Measurements from ENCODE around the gene CBL.

Gene CBL

DNA sequence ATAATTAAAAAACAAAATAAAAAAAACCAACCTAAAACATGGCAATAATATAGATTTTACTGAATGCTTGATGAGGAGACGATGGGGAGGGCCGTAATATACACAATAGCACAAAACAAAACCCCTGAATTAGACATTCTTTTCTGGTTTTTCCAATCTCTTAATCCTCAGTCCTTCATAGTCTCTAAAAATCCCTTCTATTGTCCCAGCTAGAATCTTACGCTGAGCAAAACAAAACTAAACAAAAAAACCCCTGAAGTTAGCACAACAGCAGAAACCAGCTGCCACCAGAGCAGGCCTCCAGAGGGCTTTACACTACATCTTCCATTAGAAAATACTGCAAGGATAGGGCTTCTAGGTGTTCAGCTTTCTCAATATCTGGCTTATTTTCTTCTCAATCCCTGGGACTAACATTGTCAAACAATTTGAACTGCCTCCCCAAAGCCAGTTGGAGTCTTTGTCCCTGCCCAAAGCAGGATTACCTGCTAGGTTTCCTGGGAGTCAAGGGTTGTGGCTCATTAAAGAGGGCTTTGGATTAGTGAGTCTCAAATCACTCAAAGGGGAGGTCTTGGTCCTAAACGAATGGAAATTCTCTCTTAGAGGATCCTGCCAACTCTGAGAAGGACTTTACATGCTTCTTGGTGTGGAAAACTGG, 126.1 kb downstream of the CBL start:
- Histone ChIP-seq H3K9me3 (ENCODE audit: low read length) (no peaks in the 10 kb centered on the region), H3K36me3 (ENCODE audit: insufficient read depth, low read length) (peaks cover 8% of the 10 kb centered on the region), H2AFZ (ENCODE audit: low read depth, low read length) (peak overlapping the region; percentile 5), H3K4me1 (ENCODE audit: insufficient read depth, low read length) (peaks cover 23% of the 10 kb centered on the region), H3K4me3 (ENCODE audit: low read length) (no peak overlapping the region), H3K27me3 (ENCODE audit: insufficient read depth, low read length) (peaks cover 3% of the 10 kb centered on the region)

DNA sequence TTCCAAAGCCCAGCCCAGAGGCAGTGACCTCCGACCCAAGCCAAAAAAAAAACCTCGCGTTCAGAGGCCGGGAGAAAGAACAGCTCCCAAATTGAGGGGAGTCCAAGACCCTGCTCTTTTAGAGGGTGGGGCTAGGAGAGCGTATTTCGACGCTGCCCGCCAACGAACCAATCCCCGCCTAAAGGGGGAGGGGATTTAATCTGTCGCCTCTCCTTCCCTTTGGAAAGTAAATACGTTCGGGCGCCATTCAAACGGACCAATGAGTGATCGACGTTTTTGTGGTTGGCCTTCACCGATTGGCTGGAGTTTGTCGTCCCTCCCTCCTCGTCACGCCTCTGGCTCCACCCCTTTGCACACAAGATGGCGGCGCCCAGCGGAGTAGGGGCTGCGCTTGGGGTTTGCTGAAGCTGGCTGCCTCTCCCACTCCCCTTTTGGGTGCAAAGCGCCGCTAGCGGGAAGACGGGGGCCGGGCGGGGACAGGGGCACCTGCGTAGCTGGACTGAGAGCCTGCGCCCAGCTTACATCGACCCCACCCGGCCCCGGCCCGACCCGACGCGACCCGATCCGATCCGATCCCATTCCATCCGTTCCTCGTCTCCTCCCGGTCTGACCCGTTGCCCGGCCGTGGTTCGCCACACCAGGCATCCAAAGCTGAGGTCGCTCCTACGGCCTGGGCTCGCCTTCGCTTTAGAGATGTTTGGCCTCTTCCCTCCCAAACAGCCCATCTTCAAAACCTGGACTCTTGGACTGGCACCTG, 128.2 kb downstream of the CBL start, which contains the start of gene RNF26:
TSS of gene RNF26 (plus strand) at position 354 of the 757 bp plus-strand sequence. CDS start 596 bp downstream, outside the sequence.
- H3K27me3 ChIP-seq (ENCODE audit: insufficient read depth, low read length): peaks cover 3% of the 10 kb centered on the region
- H2AFZ ChIP-seq (ENCODE audit: low read depth, low read length): peak within 1 kb of the TSS; percentile 89
- peaks cover 32% of the 10 kb centered on the region for H3K4me1 ChIP-seq (ENCODE audit: insufficient read depth, low read length)
- peaks cover 8% of the 10 kb centered on the region for H3K36me3 ChIP-seq (ENCODE audit: insufficient read depth, low read length)
- peak within 1 kb of the TSS; percentile 87 for H3K4me3 ChIP-seq (ENCODE audit: low read length)
- H3K9me3 ChIP-seq (ENCODE audit: low read length): no peaks in the 10 kb centered on the region

DNA sequence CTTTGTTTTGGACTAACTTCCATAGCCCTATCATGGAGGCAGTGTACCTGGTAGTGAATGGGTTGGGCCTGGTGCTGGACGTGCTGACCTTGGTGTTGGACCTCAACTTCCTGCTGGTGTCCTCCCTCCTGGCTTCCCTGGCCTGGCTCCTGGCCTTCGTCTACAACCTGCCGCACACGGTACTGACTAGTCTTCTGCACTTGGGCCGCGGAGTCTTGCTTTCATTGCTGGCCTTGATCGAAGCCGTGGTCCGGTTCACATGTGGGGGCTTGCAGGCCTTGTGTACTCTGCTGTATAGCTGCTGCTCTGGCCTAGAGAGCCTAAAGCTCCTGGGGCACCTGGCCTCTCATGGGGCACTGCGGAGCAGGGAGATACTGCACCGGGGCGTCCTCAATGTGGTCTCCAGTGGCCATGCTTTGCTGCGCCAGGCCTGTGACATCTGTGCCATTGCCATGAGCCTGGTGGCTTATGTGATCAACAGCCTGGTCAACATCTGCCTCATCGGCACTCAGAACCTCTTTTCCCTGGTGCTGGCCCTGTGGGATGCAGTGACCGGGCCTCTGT, 129.0 kb downstream of the CBL start:
- no peak overlapping the region for H2AFZ ChIP-seq (ENCODE audit: low read depth, low read length)
- H3K4me3 ChIP-seq (ENCODE audit: low read length): peak overlapping the region; percentile 87
- no peaks in the 10 kb centered on the region for H3K9me3 ChIP-seq (ENCODE audit: low read length)
- H3K27me3 ChIP-seq (ENCODE audit: insufficient read depth, low read length): peaks cover 6% of the 10 kb centered on the region
- peaks cover 8% of the 10 kb centered on the region for H3K36me3 ChIP-seq (ENCODE audit: insufficient read depth, low read length)
- H3K4me1 ChIP-seq (ENCODE audit: insufficient read depth, low read length): peaks cover 33% of the 10 kb centered on the region

DNA sequence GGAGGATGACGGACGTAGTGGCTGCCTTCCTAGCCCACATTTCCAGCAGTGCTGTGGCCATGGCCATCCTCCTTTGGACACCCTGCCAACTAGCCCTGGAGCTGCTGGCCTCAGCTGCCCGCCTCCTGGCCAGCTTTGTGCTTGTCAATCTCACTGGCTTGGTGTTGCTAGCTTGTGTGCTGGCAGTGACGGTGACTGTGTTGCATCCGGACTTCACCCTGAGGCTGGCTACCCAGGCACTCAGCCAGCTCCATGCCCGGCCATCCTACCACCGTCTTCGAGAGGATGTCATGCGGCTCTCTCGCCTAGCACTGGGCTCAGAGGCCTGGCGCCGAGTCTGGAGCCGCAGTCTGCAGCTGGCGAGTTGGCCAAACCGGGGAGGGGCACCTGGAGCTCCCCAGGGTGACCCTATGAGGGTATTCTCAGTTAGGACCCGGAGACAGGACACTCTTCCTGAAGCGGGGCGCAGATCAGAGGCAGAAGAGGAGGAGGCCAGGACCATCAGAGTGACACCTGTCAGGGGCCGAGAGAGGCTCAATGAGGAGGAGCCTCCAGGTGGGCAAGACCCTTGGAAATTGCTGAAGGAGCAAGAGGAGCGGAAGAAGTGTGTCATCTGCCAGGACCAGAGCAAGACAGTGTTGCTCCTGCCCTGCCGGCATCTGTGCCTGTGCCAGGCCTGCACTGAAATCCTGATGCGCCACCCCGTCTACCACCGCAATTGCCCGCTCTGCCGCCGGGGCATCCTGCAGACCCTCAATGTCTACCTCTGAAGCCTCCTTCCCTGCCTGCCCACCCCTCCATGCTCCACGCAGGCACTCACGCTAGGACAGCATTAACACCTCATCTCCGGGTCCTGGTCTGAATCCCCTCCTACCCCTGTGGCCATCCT, 129.8 kb downstream of the CBL start:
- no peaks in the 10 kb centered on the region for H3K9me3 ChIP-seq (ENCODE audit: low read length)
- peak overlapping the region; percentile 87 for H3K4me3 ChIP-seq (ENCODE audit: low read length)
- peaks cover 37% of the 10 kb centered on the region for H3K4me1 ChIP-seq (ENCODE audit: insufficient read depth, low read length)
- no peak overlapping the region for H2AFZ ChIP-seq (ENCODE audit: low read depth, low read length)
- peaks cover 8% of the 10 kb centered on the region for H3K36me3 ChIP-seq (ENCODE audit: insufficient read depth, low read length)
- H3K27me3 ChIP-seq (ENCODE audit: insufficient read depth, low read length): peaks cover 7% of the 10 kb centered on the region

DNA sequence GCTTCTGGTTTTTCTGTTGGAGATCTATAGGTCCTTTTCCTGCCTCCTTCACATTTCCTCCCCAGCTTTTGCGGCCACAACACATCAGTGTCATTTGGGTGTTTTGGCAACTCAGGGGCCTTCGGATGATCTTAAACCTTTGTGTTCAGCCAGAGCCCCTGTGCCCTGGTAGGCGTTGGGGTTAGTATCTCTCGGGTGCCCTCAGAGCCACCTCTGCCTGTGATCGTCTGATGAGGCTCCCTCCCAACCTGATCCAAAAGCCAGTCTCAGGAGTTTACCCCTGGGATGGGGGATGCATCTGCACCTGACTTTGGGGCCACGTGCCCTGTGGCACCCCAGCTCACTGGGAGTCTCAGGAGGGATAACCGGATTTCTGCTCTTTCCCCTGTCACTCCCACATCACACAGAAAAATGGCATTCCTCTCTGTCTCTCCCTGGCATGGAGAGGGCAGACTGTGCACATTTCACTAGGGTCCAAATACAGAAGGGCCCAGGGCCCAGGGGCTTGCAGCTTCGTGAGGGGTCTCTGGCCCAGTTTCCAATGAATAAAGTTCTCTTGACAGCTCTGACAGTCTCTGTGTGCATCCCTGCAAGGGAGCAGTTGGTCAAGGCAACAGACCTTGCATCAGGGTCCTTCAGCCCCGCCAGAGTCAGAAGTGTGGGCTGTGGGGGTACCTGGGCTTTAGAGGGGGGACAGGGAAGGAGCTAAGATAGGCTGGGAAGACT, 130.8 kb downstream of the CBL start:
- peaks cover 8% of the 10 kb centered on the region for H3K36me3 ChIP-seq (ENCODE audit: insufficient read depth, low read length)
- H3K27me3 ChIP-seq (ENCODE audit: insufficient read depth, low read length): peaks cover 17% of the 10 kb centered on the region
- H3K4me3 ChIP-seq (ENCODE audit: low read length): no peak overlapping the region
- no peaks in the 10 kb centered on the region for H3K9me3 ChIP-seq (ENCODE audit: low read length)
- peaks cover 44% of the 10 kb centered on the region for H3K4me1 ChIP-seq (ENCODE audit: insufficient read depth, low read length)
- no peak overlapping the region for H2AFZ ChIP-seq (ENCODE audit: low read depth, low read length)

DNA sequence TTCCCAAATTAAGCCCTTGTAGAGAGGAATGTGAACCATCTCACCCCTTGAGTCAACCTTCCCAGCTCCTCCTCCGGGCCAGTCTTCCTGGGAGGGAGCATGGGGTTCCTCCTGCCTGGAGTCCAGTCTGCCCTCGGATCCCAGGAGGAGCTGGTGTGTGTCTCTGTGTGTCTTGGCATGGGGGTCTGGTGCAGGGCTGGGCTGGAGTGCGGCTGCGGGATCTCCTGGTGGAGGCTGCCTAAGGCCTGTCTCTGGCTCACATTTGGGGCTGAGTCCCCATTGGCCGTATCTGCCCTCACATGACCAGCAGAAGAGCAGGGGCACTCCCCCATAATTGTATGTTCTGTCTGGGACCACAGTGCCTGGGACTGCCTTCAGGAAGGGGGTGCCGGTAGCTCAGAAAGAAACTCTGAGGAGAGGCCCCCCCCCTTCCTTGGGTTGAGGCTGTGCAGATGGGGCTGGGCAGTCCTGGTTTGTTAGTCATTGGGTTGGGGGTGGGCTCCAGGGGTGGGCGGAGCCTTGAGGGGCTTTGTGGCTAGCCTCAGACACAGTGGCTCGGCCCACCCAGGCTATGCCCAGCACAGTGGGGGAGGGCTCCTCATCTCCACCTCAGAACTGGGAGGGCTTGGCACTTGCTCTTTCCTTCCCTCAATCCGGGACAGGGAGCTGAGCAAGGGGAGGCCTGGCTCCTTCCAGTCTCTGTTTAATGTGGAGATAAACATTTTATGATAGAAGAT, 131.6 kb downstream of the CBL start:
- Histone ChIP-seq H3K36me3 (ENCODE audit: insufficient read depth, low read length) (peaks cover 8% of the 10 kb centered on the region), H3K4me1 (ENCODE audit: insufficient read depth, low read length) (peaks cover 44% of the 10 kb centered on the region), H3K4me3 (ENCODE audit: low read length) (no peak overlapping the region), H2AFZ (ENCODE audit: low read depth, low read length) (no peak overlapping the region), H3K27me3 (ENCODE audit: insufficient read depth, low read length) (peaks cover 26% of the 10 kb centered on the region), H3K9me3 (ENCODE audit: low read length) (no peaks in the 10 kb centered on the region)

DNA sequence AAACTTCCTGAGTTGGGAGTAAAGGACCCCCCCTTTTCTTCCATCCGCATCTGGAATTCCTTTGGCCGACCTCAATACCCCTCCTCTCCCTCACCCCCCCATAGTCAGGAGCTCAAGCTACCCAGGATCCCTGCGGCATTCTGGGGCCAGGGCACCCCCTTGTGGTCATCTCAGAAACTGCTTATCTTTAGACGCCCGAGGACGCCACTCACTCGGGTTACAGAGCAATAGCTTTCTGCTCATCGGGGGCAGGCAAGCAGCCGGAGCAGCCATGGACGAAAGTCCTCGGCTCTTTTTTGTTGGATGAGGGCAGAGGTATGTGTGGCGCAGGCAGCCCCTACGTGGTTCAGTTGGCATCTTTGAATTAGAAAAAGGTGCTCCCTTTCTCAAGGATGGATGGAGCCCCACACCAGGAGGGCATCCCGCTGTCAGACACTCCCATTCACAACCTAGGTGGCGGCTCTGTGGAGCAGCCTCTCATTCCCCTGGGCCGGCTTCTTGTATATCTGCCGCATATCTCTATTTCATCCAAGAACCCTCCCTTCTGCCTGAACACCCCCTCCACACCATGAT, 132.3 kb downstream of the CBL start:
- Histone ChIP-seq H3K36me3 (ENCODE audit: insufficient read depth, low read length) (peaks cover 8% of the 10 kb centered on the region), H2AFZ (ENCODE audit: low read depth, low read length) (no peak overlapping the region), H3K4me3 (ENCODE audit: low read length) (no peak overlapping the region), H3K27me3 (ENCODE audit: insufficient read depth, low read length) (peaks cover 27% of the 10 kb centered on the region), H3K4me1 (ENCODE audit: insufficient read depth, low read length) (peaks cover 44% of the 10 kb centered on the region), H3K9me3 (ENCODE audit: low read length) (no peaks in the 10 kb centered on the region)

DNA sequence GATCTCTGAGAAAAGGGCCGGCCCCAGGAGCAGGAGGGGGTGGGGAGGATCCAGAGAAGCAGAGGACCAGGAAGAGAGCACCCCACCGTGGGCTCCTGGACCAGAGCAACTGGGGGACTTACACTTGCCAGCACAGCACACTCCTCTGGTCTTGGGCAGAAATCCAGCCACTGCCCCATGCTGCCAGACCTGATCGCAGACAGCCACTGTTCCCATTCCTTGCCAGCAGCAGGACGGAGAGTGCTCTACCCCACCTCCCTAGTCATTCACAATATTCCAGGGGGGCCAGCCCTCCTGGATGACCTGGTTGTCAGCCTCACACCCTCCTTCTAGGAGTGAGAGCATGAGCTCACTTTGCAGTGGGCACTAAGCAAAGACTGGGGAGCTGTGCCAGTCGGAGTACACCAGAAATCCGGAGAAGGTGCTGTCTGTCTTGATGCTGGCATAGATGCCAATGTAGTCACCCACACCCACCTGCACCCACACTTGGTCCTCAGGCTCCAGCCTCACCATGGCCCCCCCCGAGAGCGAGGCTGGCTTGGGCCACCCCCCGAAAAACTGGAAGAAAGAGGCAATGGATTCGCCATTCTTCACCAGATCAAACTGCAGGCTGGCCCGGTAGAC, 132.9 kb downstream of the CBL start:
- Histone ChIP-seq H3K4me3 (ENCODE audit: low read length) (no peak overlapping the region), H3K27me3 (ENCODE audit: insufficient read depth, low read length) (peaks cover 32% of the 10 kb centered on the region), H2AFZ (ENCODE audit: low read depth, low read length) (no peak overlapping the region), H3K4me1 (ENCODE audit: insufficient read depth, low read length) (peaks cover 44% of the 10 kb centered on the region), H3K36me3 (ENCODE audit: insufficient read depth, low read length) (peaks cover 8% of the 10 kb centered on the region), H3K9me3 (ENCODE audit: low read length) (no peaks in the 10 kb centered on the region)

DNA sequence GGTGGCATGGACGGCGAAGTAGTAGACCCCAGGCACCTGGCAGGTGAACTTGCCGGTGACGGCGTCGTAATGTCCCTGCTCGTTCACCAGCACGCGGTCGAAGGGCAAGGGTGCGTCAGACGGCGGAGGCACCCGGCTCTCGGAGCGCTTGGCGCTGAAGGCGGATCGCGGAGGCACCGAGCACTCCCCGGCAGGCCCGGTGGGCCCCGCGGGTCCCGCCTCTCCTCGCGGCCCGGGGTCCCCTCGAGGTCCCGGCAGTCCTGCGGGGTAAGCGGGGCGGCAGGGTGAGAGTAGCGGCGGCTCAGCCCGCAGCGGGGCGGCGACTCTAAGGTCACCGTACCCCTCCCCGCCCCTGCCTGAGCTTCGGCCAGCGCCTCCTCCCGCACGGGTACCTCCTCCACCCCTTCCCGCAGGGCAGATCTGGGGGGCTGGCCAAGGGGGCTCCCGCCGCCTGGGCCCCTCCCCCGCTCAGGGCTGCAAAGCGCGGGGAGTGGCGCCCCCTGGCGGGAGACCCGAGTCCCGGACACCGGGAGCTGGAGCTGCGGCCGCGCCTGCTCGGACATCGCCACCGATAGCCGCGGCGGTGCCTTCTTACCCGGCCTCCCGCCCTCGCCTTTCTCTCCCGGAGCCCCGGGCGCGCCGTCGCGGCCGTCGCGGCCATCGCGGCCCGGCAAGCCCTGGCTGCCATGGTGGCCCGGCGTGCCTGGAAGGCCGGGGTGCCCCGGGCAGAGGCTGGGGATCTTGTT, 133.6 kb downstream of the CBL start:
- peaks cover 36% of the 10 kb centered on the region for H3K27me3 ChIP-seq (ENCODE audit: insufficient read depth, low read length)
- H3K36me3 ChIP-seq (ENCODE audit: insufficient read depth, low read length): peaks cover 8% of the 10 kb centered on the region
- peak overlapping the region; percentile 34 for H3K4me3 ChIP-seq (ENCODE audit: low read length)
- H3K9me3 ChIP-seq (ENCODE audit: low read length): no peaks in the 10 kb centered on the region
- peaks cover 43% of the 10 kb centered on the region for H3K4me1 ChIP-seq (ENCODE audit: insufficient read depth, low read length)
- H2AFZ ChIP-seq (ENCODE audit: low read depth, low read length): peak overlapping the region; percentile 50

DNA sequence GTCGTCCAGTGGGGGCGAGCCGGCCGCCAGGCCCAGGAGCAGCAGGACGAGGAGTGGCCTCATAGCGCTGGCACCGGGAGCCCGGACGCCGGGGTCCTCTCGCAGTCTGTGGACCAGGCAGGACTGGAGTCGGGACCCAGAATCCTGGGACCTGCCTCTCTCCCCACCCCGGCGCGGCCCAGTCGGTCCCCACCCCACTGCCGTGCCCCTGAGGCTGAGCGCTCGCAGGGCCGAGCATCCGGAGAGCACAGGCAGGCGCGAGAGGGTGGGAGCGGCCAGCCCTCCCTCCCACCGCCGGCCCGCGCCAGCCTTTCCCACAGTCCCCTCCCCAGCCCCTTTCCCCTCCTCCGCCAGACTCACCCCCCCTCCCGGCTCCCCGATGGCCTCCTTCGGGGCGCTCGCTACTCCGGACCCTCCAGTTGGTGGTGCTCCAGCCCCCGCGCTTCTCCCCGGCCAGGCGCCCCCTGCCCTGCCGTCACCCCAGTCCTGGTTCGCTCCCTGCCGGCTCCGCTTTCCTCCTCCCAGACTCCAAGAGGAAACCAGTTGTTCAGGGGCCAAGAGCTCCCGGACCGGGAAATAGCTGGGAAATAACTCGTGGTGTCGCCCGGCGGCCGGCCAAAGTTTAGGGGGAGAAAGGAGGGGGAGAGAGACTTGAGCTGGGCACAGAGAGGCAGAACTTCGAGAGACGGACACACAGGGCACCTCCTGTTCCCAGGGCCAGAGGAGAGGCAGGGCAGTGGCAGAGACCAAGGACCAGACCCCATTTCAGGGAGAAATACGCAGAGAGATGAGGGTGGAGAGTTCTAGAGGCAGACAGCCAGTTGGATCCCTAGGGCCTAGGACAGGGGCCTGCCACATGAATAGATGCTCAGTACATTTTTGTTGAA, 134.4 kb downstream of the CBL start, which contains the start of gene C1QTNF5:
TSS of gene C1QTNF5 (minus strand) at position 549 of the 887 bp plus-strand sequence. CDS start at position 63, 486 bp downstream.
- H3K9me3 ChIP-seq (ENCODE audit: low read length): no peaks in the 10 kb centered on the region
- peaks cover 39% of the 10 kb centered on the region for H3K27me3 ChIP-seq (ENCODE audit: insufficient read depth, low read length)

More for the DNA sequence above, 134.4 kb downstream of the CBL start, which contains the start of gene C1QTNF5:
- H2AFZ ChIP-seq (ENCODE audit: low read depth, low read length): peak within 1 kb of the TSS; percentile 50
- peaks cover 8% of the 10 kb centered on the region for H3K36me3 ChIP-seq (ENCODE audit: insufficient read depth, low read length)
- peaks cover 35% of the 10 kb centered on the region for H3K4me1 ChIP-seq (ENCODE audit: insufficient read depth, low read length)
- peak within 1 kb of the TSS; percentile 34 for H3K4me3 ChIP-seq (ENCODE audit: low read length)
